ENCODE results near the gene CLEC12A. TPM values are rescaled to one million over a fixed set of nuclear protein-coding genes. Genes with fewer than 3 reads are reported as not detected.

The CLEC12A gene
- total and polyA plus RNA-seq, 12 donors, result 0.36 to 2.3 (median 1.6) TPM; not detected in 2

DNA sequence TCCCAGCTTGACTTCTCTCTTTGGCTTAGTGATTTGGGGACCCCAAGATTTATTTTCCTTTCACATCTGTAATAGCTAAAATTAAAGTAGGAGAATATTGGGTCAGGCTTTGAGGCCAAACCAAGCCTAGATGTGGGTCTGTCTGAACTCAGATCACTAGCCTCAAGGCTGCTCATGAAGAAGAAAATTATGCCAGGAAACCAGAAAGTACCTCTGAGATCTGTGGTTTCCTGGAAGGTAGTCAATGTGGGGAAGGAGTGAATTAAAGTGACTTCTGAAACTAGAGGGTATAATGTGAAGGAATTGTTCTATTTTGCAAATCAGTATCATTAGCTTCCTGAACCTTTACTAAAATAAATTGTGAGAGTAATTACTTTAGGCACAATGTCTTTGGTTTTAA lies 13.4 kb upstream of the CLEC12A start:
- Histone ChIP-seq H3K9me3 (replicated peaks in 1 of 3) (no peaks in the 10 kb centered on the region), H3K27me3 (no peaks in the 10 kb centered on the region), H3K36me3 (replicated peaks in 1 of 2) (no peaks in the 10 kb centered on the region), H3K4me3 (no peak overlapping the region), H3K27ac (no peak overlapping the region), H3K4me1 (replicated peaks in 1 of 2) (no peaks in the 10 kb centered on the region)
- intact Hi-C loops (cut with DNase I), result no loop called here
- no peak for TF ChIP-seq CTCF (IDR thresholded peaks at IDR 0.05)
- no peak for TF ChIP-seq POLR2A (IDR thresholded peaks at IDR 0.05)
- DNase-seq, result no peak

DNA sequence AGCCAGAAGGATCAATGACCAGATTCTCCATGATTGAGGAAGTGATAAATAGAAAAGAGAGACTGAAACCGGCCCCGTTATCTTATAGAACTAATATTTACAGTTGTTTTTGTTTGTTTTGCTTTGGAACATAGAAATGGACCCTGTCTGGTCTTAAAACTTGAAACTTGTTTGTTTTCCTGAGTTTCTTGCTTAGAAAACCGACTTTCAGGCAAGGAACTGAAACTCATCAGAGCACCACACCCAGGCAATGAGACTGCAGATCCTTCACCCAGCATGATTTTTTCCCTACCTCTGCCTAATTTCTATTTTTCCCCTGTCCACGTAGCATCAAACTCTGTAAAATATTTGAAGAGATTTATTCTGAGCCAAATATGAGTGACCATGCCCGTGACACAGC lies 10.6 kb upstream of the CLEC12A start:
- intact Hi-C loops (cut with DNase I), result no loop called here
- Histone ChIP-seq H3K4me1 (replicated peaks in 1 of 2) (no peaks in the 10 kb centered on the region), H3K27ac (no peak overlapping the region), H3K36me3 (replicated peaks in 1 of 2) (no peaks in the 10 kb centered on the region), H3K9me3 (replicated peaks in 1 of 3) (no peaks in the 10 kb centered on the region), H3K27me3 (no peaks in the 10 kb centered on the region), H3K4me3 (no peak overlapping the region)
- DNase-seq, result no peak
- TF ChIP-seq CTCF (IDR thresholded peaks at IDR 0.05) (no peak), POLR2A (IDR thresholded peaks at IDR 0.05) (no peak)
- 61 to 75% (median 72%) methylated on average over 5 of the region's 5 CpGs for WGBS, 4 donors

- no peaks in the 10 kb centered on the region for H3K4me1 ChIP-seq (replicated peaks in 1 of 2)
- 86 to 94% (median 91%) methylated on average over 3 of the region's 3 CpGs for WGBS, 4 donors
- no peaks in the 10 kb centered on the region for H3K36me3 ChIP-seq (replicated peaks in 1 of 2)
- no peak overlapping the region for H3K27ac ChIP-seq
- no peak for TF ChIP-seq POLR2A (IDR thresholded peaks at IDR 0.05)
- no peak for TF ChIP-seq CTCF (IDR thresholded peaks at IDR 0.05)
- H3K4me3 ChIP-seq, result no peak overlapping the region
- intact Hi-C loops (cut with DNase I), result no loop called here
- no peaks in the 10 kb centered on the region for H3K27me3 ChIP-seq
- no peaks in the 10 kb centered on the region for H3K9me3 ChIP-seq (replicated peaks in 1 of 3)
- DNase-seq, result no peak
Observed at GRCh38 chr12:9961106-9961505, 10.1 kb upstream of the CLEC12A start.

DNA sequence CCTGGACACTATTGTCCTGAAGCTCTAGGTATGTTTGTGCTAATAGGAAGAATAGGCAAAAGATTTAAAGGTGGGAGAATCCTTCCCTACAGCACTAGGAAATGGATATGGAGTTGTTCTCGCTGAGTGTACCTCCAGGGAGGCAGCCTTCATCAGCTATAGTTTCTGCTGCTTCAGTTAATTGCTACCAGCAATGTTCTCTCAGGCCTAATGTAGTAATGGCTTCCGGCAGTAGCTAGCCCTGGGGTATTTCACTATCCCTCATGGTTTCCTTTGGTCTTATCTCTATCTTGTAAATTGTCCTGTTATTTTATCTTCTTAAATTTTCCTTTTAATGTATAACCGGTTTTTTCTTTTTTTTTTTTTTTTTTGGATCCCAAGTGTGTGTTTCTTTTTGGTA lies 9.3 kb upstream of the CLEC12A start:
- intact Hi-C loops (cut with DNase I), result no loop called here
- no peak for DNase-seq
- Histone ChIP-seq H3K9me3 (replicated peaks in 1 of 3) (no peaks in the 10 kb centered on the region), H3K4me1 (replicated peaks in 1 of 2) (no peaks in the 10 kb centered on the region), H3K36me3 (replicated peaks in 1 of 2) (no peaks in the 10 kb centered on the region), H3K27ac (no peak overlapping the region), H3K27me3 (no peaks in the 10 kb centered on the region), H3K4me3 (no peak overlapping the region)
- WGBS, 4 donors, result 81 to 89% (median 86%) methylated on average over 3 of the region's 3 CpGs
- TF ChIP-seq POLR2A (IDR thresholded peaks at IDR 0.05) (no peak), CTCF (IDR thresholded peaks at IDR 0.05) (no peak)

All from adrenal gland (tissue), 12 donors.